ENCODE data around the gene MRPL19.
A peak's percentile ranks its signal among the peaks of the same experiment; 100 is the strongest.

GRCh38 chr2:75640621-75641121, 5.9 kb upstream of the MRPL19 start:
- TF ChIP-seq CTCF (conservative IDR thresholded peaks at IDR 0.05; ENCODE audit: low read depth, low read length) (peak; percentile 99), EZH2 (IDR thresholded peaks at IDR 0.05; ENCODE audit: borderline replicate concordance, low read depth, low read length, poor library complexity, severe bottlenecking) (no peak)

Measured in A673 (cell line).